OCI-LY1 (cell line): ENCODE measurements around the gene PHF20.

Source experiments
- H2AFZ ChIP-seq: fragments of 200-600 bp; sonication (generic), shearing (Covaris generic); 2 replicates; pipeline ENCODE4 v1.6.0; 2014; ENCODE audit warnings: antibody characterized with exemption, mild to moderate bottlenecking, low read length
- H3F3A ChIP-seq: fragments of 200-600 bp; sonication (generic), shearing (Covaris generic); 2 replicates; pipeline ENCODE4 v1.6.0; 2014; ENCODE audit warnings: mild to moderate bottlenecking, antibody characterized with exemption, low read length, moderate library complexity; ENCODE audit not compliant: insufficient read depth
- H3K27ac ChIP-seq: fragments of 200-600 bp; sonication (generic); 2 replicates; pipeline ENCODE4 v1.5.1; 2014; ENCODE audit warnings: low read length, mixed run types, mild to moderate bottlenecking, low read depth; ENCODE audit not compliant: poor library complexity, severe bottlenecking
- H3K27me3 ChIP-seq: fragments of 200-600 bp; sonication (generic); 2 replicates; pipeline ENCODE4 v1.6.0; 2014; ENCODE audit warnings: antibody characterized with exemption, mild to moderate bottlenecking, low read length, moderate library complexity; ENCODE audit not compliant: insufficient read depth
- H3K36me3 ChIP-seq: fragments of 200-600 bp; sonication (generic); 2 replicates; pipeline ENCODE4 v1.6.1; 2014; ENCODE audit warnings: mild to moderate bottlenecking, antibody characterized with exemption, low read length, moderate library complexity, mixed read lengths; ENCODE audit not compliant: insufficient read depth
- H3K4me1 ChIP-seq: fragments of 200-600 bp; sonication (generic); 2 replicates; pipeline ENCODE4 v1.5.1; 2014; ENCODE audit warnings: mild to moderate bottlenecking, low read length, moderate library complexity; ENCODE audit not compliant: insufficient read depth, severe bottlenecking
- H3K4me2 ChIP-seq: fragments of 200-600 bp; sonication (generic), shearing (Covaris generic); 2 replicates; pipeline ENCODE4 v1.6.1; 2014; ENCODE audit warnings: low read length
- H3K4me3 ChIP-seq: fragments of 200-600 bp; sonication (generic); 2 replicates; pipeline ENCODE4 v1.5.1; 2014; ENCODE audit warnings: low read length, low read depth, mild to moderate bottlenecking, mixed read lengths; ENCODE audit not compliant: poor library complexity, severe bottlenecking
- H3K79me2 ChIP-seq: fragments of 200-600 bp; shearing (Covaris generic); 2 replicates; pipeline ENCODE4 v1.6.1; 2016; ENCODE audit warnings: mixed run types, low read length, mixed read lengths; ENCODE audit not compliant: insufficient read depth
- H3K9ac ChIP-seq: fragments of 200-600 bp; sonication (generic), shearing (Covaris generic); 2 replicates; pipeline ENCODE4 v1.6.1; 2014; ENCODE audit warnings: mild to moderate bottlenecking, low read length, mixed read lengths
- H3K9me2 ChIP-seq: fragments of 200-600 bp; sonication (generic), shearing (Covaris generic); 2 replicates; pipeline ENCODE4 v1.6.1; 2014; ENCODE audit warnings: low read depth, mild to moderate bottlenecking, low read length, mixed read lengths
- H3K9me3 ChIP-seq: fragments of 200-600 bp; shearing (Covaris generic); 2 replicates; pipeline ENCODE4 v1.6.1; 2014; ENCODE audit warnings: low read length, mixed read lengths
- H4K20me1 ChIP-seq: fragments of 200-600 bp; sonication (generic), shearing (Covaris generic); 2 replicates; pipeline ENCODE4 v1.6.0; 2016; ENCODE audit warnings: mild to moderate bottlenecking, low read length; ENCODE audit not compliant: insufficient read depth
- EZH2 ChIP-seq: fragments of 200-600 bp; sonication (generic), shearing (Covaris generic); IDR thresholded peaks from 2 replicates; pipeline ENCODE4 v1.8.0; 2017; ENCODE audit warnings: borderline replicate concordance, mixed run types, mild to moderate bottlenecking, antibody characterized with exemption, low read length, moderate library complexity, mixed read lengths
- TF ChIP-seq, protein P1 (sequence below): fragments of 200-600 bp; sonication (generic), shearing (Covaris generic); IDR thresholded peaks from 2 replicates; pipeline ENCODE4 v1.5.1; 2017; ENCODE audit warnings: mild to moderate bottlenecking, antibody characterized with exemption, low read length, moderate library complexity, mixed read lengths

Gene PHF20

DNA sequence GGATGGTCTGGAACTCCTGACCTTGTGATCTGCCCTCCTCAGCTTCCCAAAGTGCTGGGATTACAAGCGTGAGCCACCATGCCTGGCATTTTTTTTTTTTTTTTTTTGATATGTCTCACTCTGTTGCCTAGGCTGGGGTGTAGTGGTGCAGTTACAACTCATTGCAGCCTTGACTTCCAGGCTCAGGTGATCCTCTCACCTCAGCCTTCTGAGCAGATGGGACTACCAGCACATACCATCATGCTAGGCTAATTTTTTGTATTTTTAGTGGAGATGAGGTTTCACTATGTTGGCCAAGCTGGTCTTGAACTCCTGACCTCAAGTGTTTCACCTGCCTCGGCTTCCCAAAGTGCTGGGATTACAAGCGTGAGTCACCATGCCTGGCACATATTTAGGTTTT is 34.3 kb downstream of the PHF20 start:
- Histone ChIP-seq H4K20me1 (no peaks in the 10 kb centered on the region), H2AFZ (no peak overlapping the region), H3K79me2 (0 out of 2 replicates have a peak, but pooled peaks cover 9% of the 10 kb centered on the region), H3K9ac (no peak overlapping the region), H3K4me3 (no peak overlapping the region), H3K9me3 (no peaks in the 10 kb centered on the region), H3F3A (no peaks in the 10 kb centered on the region; the same call in 1 of the 2 replicates), H3K27me3 (no peaks in the 10 kb centered on the region), H3K27ac (no peak overlapping the region), H3K36me3 (peaks cover 48% of the 10 kb centered on the region), H3K4me1 (no peaks in the 10 kb centered on the region), H3K4me2 (no peak overlapping the region), H3K9me2 (no peaks in the 10 kb centered on the region)
- TF ChIP-seq, protein P1, sequence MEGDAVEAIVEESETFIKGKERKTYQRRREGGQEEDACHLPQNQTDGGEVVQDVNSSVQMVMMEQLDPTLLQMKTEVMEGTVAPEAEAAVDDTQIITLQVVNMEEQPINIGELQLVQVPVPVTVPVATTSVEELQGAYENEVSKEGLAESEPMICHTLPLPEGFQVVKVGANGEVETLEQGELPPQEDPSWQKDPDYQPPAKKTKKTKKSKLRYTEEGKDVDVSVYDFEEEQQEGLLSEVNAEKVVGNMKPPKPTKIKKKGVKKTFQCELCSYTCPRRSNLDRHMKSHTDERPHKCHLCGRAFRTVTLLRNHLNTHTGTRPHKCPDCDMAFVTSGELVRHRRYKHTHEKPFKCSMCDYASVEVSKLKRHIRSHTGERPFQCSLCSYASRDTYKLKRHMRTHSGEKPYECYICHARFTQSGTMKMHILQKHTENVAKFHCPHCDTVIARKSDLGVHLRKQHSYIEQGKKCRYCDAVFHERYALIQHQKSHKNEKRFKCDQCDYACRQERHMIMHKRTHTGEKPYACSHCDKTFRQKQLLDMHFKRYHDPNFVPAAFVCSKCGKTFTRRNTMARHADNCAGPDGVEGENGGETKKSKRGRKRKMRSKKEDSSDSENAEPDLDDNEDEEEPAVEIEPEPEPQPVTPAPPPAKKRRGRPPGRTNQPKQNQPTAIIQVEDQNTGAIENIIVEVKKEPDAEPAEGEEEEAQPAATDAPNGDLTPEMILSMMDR: no peak
- TF ChIP-seq EZH2: no peak

DNA sequence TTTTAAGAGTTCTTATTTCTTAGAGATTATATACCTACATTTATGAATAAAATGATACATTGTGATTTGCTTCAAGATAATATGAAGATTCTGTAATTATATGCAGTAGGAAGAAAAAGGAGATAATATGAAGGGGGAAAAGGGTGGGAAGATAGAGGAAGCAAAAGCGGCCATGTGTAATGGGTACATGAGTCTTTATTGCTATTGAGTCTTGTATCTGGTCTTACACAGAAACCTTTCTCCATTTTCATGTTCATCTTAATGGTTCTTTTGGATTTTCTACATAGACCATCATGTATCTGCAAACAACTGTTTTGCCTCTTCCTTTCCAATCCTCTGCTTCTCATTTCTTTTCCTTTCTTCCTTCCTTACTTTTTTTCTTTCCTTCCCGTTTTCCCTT is 36.1 kb downstream of the PHF20 start:
- no peak overlapping the region for H3K9ac ChIP-seq
- H3K9me3 ChIP-seq: no peaks in the 10 kb centered on the region
- H3K4me2 ChIP-seq: no peak overlapping the region
- H4K20me1 ChIP-seq: no peaks in the 10 kb centered on the region
- H3K36me3 ChIP-seq: peaks cover 44% of the 10 kb centered on the region
- TF ChIP-seq EZH2: no peak
- no peaks in the 10 kb centered on the region for H3K9me2 ChIP-seq
- H3K79me2 ChIP-seq: 0 out of 2 replicates have a peak, but pooled peaks cover 9% of the 10 kb centered on the region
- H3F3A ChIP-seq: no peaks in the 10 kb centered on the region
- H2AFZ ChIP-seq: no peak overlapping the region
- H3K4me1 ChIP-seq: no peaks in the 10 kb centered on the region
- H3K4me3 ChIP-seq: no peak overlapping the region
- H3K27me3 ChIP-seq: no peaks in the 10 kb centered on the region
- no peak overlapping the region for H3K27ac ChIP-seq

DNA sequence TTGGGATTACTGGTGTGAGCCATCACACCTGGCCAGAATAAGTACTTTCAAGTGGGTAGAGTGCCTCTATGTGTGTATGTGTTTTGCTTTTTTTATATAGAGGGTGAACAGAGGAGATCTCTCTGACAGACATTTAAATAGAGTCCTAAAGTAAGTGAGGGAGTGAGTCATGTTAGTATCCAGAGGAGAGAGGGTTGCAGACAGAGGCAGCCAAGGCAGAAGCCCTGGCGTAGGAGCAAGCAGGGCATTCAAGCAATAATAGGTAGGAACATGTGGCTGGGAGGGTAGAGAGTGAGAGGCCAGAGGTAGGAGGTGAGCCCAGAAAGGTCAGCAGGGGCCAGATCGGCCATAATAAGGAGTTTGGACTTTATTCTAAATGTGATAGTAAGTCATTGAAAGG is 48.9 kb downstream of the PHF20 start:
- no peaks in the 10 kb centered on the region; the same call in 1 of the 2 replicates for H3K79me2 ChIP-seq
- H3K4me2 ChIP-seq: no peak overlapping the region
- no peaks in the 10 kb centered on the region for H3K9me2 ChIP-seq
- H2AFZ ChIP-seq: no peak overlapping the region
- H3K27ac ChIP-seq: no peak overlapping the region
- no peak overlapping the region for H3K4me3 ChIP-seq
- H3F3A ChIP-seq: no peaks in the 10 kb centered on the region; the same call in 1 of the 2 replicates
- no peaks in the 10 kb centered on the region for H4K20me1 ChIP-seq
- H3K9me3 ChIP-seq: no peaks in the 10 kb centered on the region
- no peak overlapping the region for H3K9ac ChIP-seq
- TF ChIP-seq, protein P1: no peak
- no peak for TF ChIP-seq EZH2
- no peaks in the 10 kb centered on the region for H3K27me3 ChIP-seq
- H3K36me3 ChIP-seq: peaks cover 16% of the 10 kb centered on the region
- no peaks in the 10 kb centered on the region for H3K4me1 ChIP-seq

DNA sequence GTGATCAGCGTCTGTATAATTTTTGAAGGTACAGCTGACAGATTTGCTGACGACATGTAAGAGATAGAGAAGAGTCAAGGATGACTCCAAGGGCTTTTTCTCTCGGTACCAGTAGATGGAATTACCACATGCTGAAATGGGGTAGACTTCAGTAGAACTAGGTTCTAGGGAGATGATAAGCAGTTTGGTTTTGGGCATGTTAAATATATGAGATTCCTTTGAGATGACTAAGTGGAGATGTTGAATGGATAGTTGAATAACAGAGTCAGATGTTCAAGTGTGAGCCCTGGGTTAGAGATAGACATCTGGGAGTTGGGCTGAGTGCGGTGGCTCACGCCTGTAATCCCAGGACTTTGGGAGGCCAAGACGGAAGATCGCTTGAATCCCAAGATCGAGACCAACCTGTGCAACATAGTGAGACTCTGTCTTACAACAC is 50.0 kb downstream of the PHF20 start:
- Histone ChIP-seq H3K27ac (no peak overlapping the region), H3K79me2 (no peaks in the 10 kb centered on the region; the same call in 1 of the 2 replicates), H3K4me1 (no peaks in the 10 kb centered on the region), H3F3A (no peaks in the 10 kb centered on the region; the same call in 1 of the 2 replicates), H3K36me3 (peaks cover 16% of the 10 kb centered on the region), H4K20me1 (no peaks in the 10 kb centered on the region), H2AFZ (no peak overlapping the region), H3K9ac (no peak overlapping the region), H3K9me2 (no peaks in the 10 kb centered on the region), H3K27me3 (no peaks in the 10 kb centered on the region), H3K9me3 (no peaks in the 10 kb centered on the region), H3K4me3 (no peak overlapping the region), H3K4me2 (no peak overlapping the region)
- TF ChIP-seq, protein P1: no peak
- TF ChIP-seq EZH2: no peak
